Astrocyte (in vitro differentiated cells and primary cell): ENCODE measurements around the gene SIAH3.

Experiments used
- CTCF ChIP-seq: IDR thresholded peaks from 2 replicates; pipeline ENCODE4 v1.5.1; 2011; ENCODE audit warnings: low read depth, mild to moderate bottlenecking, inconsistent platforms, low read length, moderate library complexity; ENCODE audit not compliant: insufficient read depth
- EZH2 ChIP-seq: IDR thresholded peaks from 2 replicates; pipeline ENCODE4 v1.6.1; 2012; ENCODE audit warnings: mild to moderate bottlenecking, low read length, inconsistent platforms; ENCODE audit not compliant: insufficient read depth

GRCh38 chr13:45770886-45771285 is 80.7 kb downstream of the SIAH3 start:
- TF ChIP-seq CTCF (no peak), EZH2 (no peak)
